Measurements from ENCODE around the gene TMEM150C. TPM values are rescaled to one million over a fixed set of nuclear protein-coding genes. Genes with fewer than 3 reads are reported as not detected.

TMEM150C gene
- total RNA-seq, 1 experiment from 2014 or later, result 1.8 TPM

DNA sequence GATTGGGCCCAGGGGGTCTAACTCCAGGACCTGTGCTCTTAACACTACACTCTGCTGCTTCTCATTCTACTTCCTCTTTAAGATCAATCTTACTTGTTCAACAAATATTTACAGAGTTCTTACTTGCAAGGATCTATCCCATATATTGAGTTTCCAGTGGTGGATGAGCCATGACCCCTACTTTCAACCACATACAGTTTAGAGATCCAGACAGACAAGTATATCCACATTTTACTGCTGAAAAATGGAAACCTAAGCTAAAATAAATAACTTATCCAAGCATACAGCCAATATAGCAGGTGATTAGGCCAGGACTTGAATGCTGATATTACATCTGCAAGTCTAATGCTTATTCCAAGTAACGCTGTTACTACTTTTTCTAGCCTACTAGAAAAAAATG, 18.7 kb downstream of the TMEM150C start:
- no peaks in the 10 kb centered on the region for H3K36me3 ChIP-seq (ENCODE audit: control insufficient read depth, insufficient read depth, low read length)
- DNase-seq (ENCODE audit: low read depth, low spot score), result no peak
- BruUV-seq (replicated peaks), result no TSS peak
- TF ChIP-seq REST (IDR thresholded peaks at IDR 0.05; ENCODE audit: insufficient read depth in 1 of 2, low read depth in 2 of 2, low read length in 1 of 2), result no peak
- in situ Hi-C loops (cut with HindIII; ENCODE audit: low pct_unique_long_range_greater_than_20kb, low sequenced_read_pairs) (no loop called here), intact Hi-C loops (cut with micrococcal nuclease; ENCODE audit: unreplicated experiment) (no loop called here)
- H3K4me1 ChIP-seq (ENCODE audit: control insufficient read depth, insufficient read depth, low read length), result no peaks in the 10 kb centered on the region
- no peaks in the 10 kb centered on the region for H3K27me3 ChIP-seq (ENCODE audit: control insufficient read depth, insufficient read depth, low read length)
- H3K4me3 ChIP-seq (ENCODE audit: low read depth in 2 of 2, low read length in 2 of 2), result no peak overlapping the region
- no peak overlapping the region for H3K27ac ChIP-seq (ENCODE audit: low read length)
- no peaks in the 10 kb centered on the region for H3K9me3 ChIP-seq (ENCODE audit: control insufficient read depth, insufficient read depth, low read depth, low read length)
- ATAC-seq, result no peak
- POLR2A ChIA-PET, result no interaction called here
- CTCF ChIA-PET, result no interaction called here

DNA sequence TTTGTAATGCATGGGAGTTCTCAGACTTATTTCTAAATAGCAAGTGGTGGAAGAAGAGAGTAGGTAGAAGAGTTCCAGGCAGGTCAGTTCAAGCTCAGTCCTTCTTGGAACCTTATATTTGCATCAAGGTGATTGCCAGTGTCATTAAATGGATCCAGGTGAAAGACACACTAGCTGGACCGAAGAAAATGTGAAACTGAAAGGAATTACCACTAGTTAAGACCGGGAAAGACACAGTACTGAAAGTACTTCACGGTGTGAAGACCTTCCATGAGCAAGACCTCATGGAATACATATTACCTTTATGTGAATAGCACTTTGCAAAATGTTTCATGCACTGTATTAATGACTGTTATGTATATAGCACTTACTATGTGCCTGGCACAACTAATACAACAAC, 19.1 kb downstream of the TMEM150C start:
- no peak for ATAC-seq
- ChIA-PET POLR2A (no interaction called here), CTCF (no interaction called here)
- TF ChIP-seq CTCF (IDR thresholded peaks at IDR 0.05), result no peak
- no peak overlapping the region for H3K27ac ChIP-seq (ENCODE audit: low read length)
- H3K9me3 ChIP-seq (ENCODE audit: control insufficient read depth, insufficient read depth, low read depth, low read length), result no peaks in the 10 kb centered on the region
- H3K4me3 ChIP-seq (ENCODE audit: low read depth in 2 of 2, low read length in 2 of 2), result no peak overlapping the region
- DNase-seq (ENCODE audit: low read depth, low spot score), result no peak
- BruUV-seq (replicated peaks), result no TSS peak
- H3K27me3 ChIP-seq (ENCODE audit: control insufficient read depth, insufficient read depth, low read length), result no peaks in the 10 kb centered on the region
- in situ Hi-C loops (cut with HindIII; ENCODE audit: low pct_unique_long_range_greater_than_20kb, low sequenced_read_pairs), result no loop called here
- no peaks in the 10 kb centered on the region for H3K4me1 ChIP-seq (ENCODE audit: control insufficient read depth, insufficient read depth, low read length)
- H3K36me3 ChIP-seq (ENCODE audit: control insufficient read depth, insufficient read depth, low read length), result no peaks in the 10 kb centered on the region
- intact Hi-C loops (cut with micrococcal nuclease; ENCODE audit: unreplicated experiment), result no loop called here

- in situ Hi-C loops (cut with HindIII; ENCODE audit: low pct_unique_long_range_greater_than_20kb, low sequenced_read_pairs) (no loop called here), intact Hi-C loops (cut with micrococcal nuclease; ENCODE audit: unreplicated experiment) (no loop called here)
- no peak overlapping the region for H3K27ac ChIP-seq (ENCODE audit: low read length)
- BruUV-seq (replicated peaks), result no TSS peak
- no peaks in the 10 kb centered on the region for H3K36me3 ChIP-seq (ENCODE audit: control insufficient read depth, insufficient read depth, low read length)
- ChIA-PET POLR2A (no interaction called here), CTCF (no interaction called here)
- no peak overlapping the region for H3K4me3 ChIP-seq (ENCODE audit: low read depth in 2 of 2, low read length in 2 of 2)
- TF ChIP-seq SIN3A (IDR thresholded peaks at IDR 0.05; ENCODE audit: borderline replicate concordance, insufficient read depth, low read depth, low read length) (no peak), REST (IDR thresholded peaks at IDR 0.05; ENCODE audit: insufficient read depth in 1 of 2, low read depth in 2 of 2, low read length in 1 of 2) (no peak), TCF7L2 (IDR thresholded peaks at IDR 0.05; ENCODE audit: low read depth, low read length) (no peak), CTCF (IDR thresholded peaks at IDR 0.05) (no peak), POLR2AphosphoS5 (IDR thresholded peaks at IDR 0.05; ENCODE audit: low read depth, low read length) (no peak)
- ATAC-seq, result no peak
- no peaks in the 10 kb centered on the region for H3K9me3 ChIP-seq (ENCODE audit: control insufficient read depth, insufficient read depth, low read depth, low read length)
- DNase-seq (ENCODE audit: low read depth, low spot score), result no peak
- no peaks in the 10 kb centered on the region for H3K27me3 ChIP-seq (ENCODE audit: control insufficient read depth, insufficient read depth, low read length)
- H3K4me1 ChIP-seq (ENCODE audit: control insufficient read depth, insufficient read depth, low read length), result no peaks in the 10 kb centered on the region; the same call in 1 of the 2 replicates
Observed at GRCh38 chr4:82529322-82529721, 32.5 kb downstream of the TMEM150C start.
